SK-N-SH (cell line): ENCODE measurements around the gene SRSF6. TPM values are rescaled to one million over a fixed set of nuclear protein-coding genes. Genes with fewer than 3 reads are reported as not detected.

Source experiments
- CTCF ChIA-PET: fragments of 300-600, 350-600 bp; formaldehyde crosslinking; extraction: SDS; loops from one replicate; lab custom pipeline; 2021; lab: Yijun Ruan, JAX
- POLR2A ChIA-PET: fragments of 350-600 bp; sonication (Branson Sonifier 250); formaldehyde crosslinking; extraction: SDS; loops from one replicate; lab custom pipeline; 2020; ENCODE audit warnings: antibody characterized with exemption, inconsistent platforms; lab: Yijun Ruan, JAX
- DNase-seq: peaks from one replicate; pipeline ENCODE4 v3.0.0; 2012
- H2AFZ ChIP-seq: fragments of 200-600 bp; sonication (generic); 2 replicates; pipeline ENCODE4 v1.8.1; 2016; ENCODE audit warnings: antibody characterized with exemption, mild to moderate bottlenecking, low read depth
- H3F3A ChIP-seq: fragments of 200-600 bp; sonication (generic); replicated peaks from 2 replicates; pipeline ENCODE3; 2016; ENCODE audit warnings: antibody characterized with exemption, mild to moderate bottlenecking; ENCODE audit not compliant: insufficient read depth
- H3K27ac ChIP-seq, 2 experiments: fragments of 200-500 bp in 1 of 2; fragments of 200-600 bp in 1 of 2; sonication (Bioruptor generic) in 1 of 2; sonication (generic), shearing (Covaris generic) in 1 of 2; 2 replicates each; pipeline versions ENCODE4 v1.5.1 to v1.6.1; 2014 to 2016; ENCODE audit warnings: low read depth in 2 of 2, inconsistent platforms in 1 of 2, low read length in 1 of 2, mild to moderate bottlenecking in 1 of 2, mixed read lengths in 1 of 2
- H3K27me3 ChIP-seq: fragments of 200-600 bp; sonication (generic), shearing (Covaris generic); 2 replicates; pipeline ENCODE4 v1.6.1; 2016; ENCODE audit warnings: mixed run types; ENCODE audit not compliant: insufficient read depth
- H3K36me3 ChIP-seq, 2 experiments: fragments of 200-500 bp in 1 of 2; fragments of 200-600 bp in 1 of 2; sonication (Bioruptor generic) in 1 of 2; sonication (generic) in 1 of 2; replicated peaks in 1 of 2; 2 replicates each; pipeline versions ENCODE3 to v1.5.1; 2014 to 2016; ENCODE audit warnings: low read length in 1 of 2, mild to moderate bottlenecking in 1 of 2; ENCODE audit not compliant: insufficient read depth in 2 of 2, control insufficient read depth in 1 of 2
- H3K4me1 ChIP-seq, 2 experiments: fragments of 200-500 bp in 1 of 2; fragments of 200-600 bp in 1 of 2; sonication (Bioruptor generic) in 1 of 2; sonication (generic), shearing (Covaris generic) in 1 of 2; 2 replicates each; pipeline versions ENCODE4 v1.5.1 to v1.6.1; 2014 to 2016; ENCODE audit warnings: low read depth in 1 of 2, low read length in 1 of 2, mixed run types in 1 of 2; ENCODE audit not compliant: insufficient read depth in 2 of 2, control insufficient read depth in 1 of 2
- H3K4me2 ChIP-seq: fragments of 200-600 bp; sonication (generic), shearing (Covaris generic); 2 replicates; pipeline ENCODE4 v1.6.1; 2017; ENCODE audit warnings: mixed run types
- H3K4me3 ChIP-seq, 2 experiments: fragments of 200-500 bp in 1 of 2; fragments of 200-600 bp in 1 of 2; sonication (Bioruptor generic) in 1 of 2; sonication (generic), shearing (Covaris generic) in 1 of 2; 2 replicates each; pipeline versions ENCODE4 v1.5.1 to v1.8.1; 2014 to 2016; ENCODE audit warnings: low read depth in 2 of 2, inconsistent platforms in 1 of 2, low read length in 1 of 2, mild to moderate bottlenecking in 1 of 2, mixed read lengths in 1 of 2, moderate library complexity in 1 of 2
- H3K79me2 ChIP-seq: fragments of 200-600 bp; sonication (generic); 2 replicates; pipeline ENCODE4 v1.8.1; 2017; ENCODE audit warnings: mild to moderate bottlenecking; ENCODE audit not compliant: insufficient read depth
- H3K9ac ChIP-seq: fragments of 200-600 bp; sonication (generic); 2 replicates; pipeline ENCODE4 v1.6.1; 2017; ENCODE audit warnings: mixed run types
- H3K9me2 ChIP-seq: fragments of 200-600 bp; sonication (generic); 2 replicates; pipeline ENCODE4 v1.6.1; 2017; ENCODE audit warnings: mixed run types
- H3K9me3 ChIP-seq: fragments of 200-600 bp; sonication (generic); 2 replicates; pipeline ENCODE4 v1.6.1; 2017; ENCODE audit warnings: mixed run types, mild to moderate bottlenecking, moderate library complexity
- H4K20me1 ChIP-seq: fragments of 200-600 bp; sonication (generic); 2 replicates; pipeline ENCODE4 v1.6.1; 2017; ENCODE audit warnings: mild to moderate bottlenecking, mixed run types; ENCODE audit not compliant: insufficient read depth
- CTCF ChIP-seq: fragments of 200-600 bp; sonication (generic); IDR thresholded peaks from 2 replicates; pipeline ENCODE4 v1.6.1; 2017; ENCODE audit warnings: antibody characterized with exemption, mild to moderate bottlenecking, moderate library complexity
- ELF1 ChIP-seq: IDR thresholded peaks from 2 replicates; pipeline ENCODE4 v1.4.0; 2012
- EP300 ChIP-seq, 2 experiments: IDR thresholded peaks; 2 replicates each; pipeline versions ENCODE4 v1.4.0 to v1.6.1; 2012; ENCODE audit warnings: borderline replicate concordance in 1 of 2, low read depth in 1 of 2, low read length in 1 of 2
- FOXJ3 ChIP-seq: sonication (generic); formaldehyde crosslinking; IDR thresholded peaks from 2 replicates; pipeline ENCODE4 v1.5.1; 2020; ENCODE audit warnings: mild to moderate bottlenecking, missing genetic modification reagents
- FOXM1 ChIP-seq: IDR thresholded peaks from 2 replicates; pipeline ENCODE4 v1.4.0; 2012; ENCODE audit warnings: low read depth, mild to moderate bottlenecking
- JUND ChIP-seq: IDR thresholded peaks from 2 replicates; pipeline ENCODE4 v1.4.0; 2012
- MAX ChIP-seq: IDR thresholded peaks from 2 replicates; pipeline ENCODE4 v1.4.0; 2012; ENCODE audit warnings: low read depth
- MEF2A ChIP-seq: IDR thresholded peaks from 2 replicates; pipeline ENCODE4 v1.4.0; 2012; ENCODE audit warnings: low read depth, borderline replicate concordance
- NRF1 ChIP-seq: IDR thresholded peaks from 2 replicates; pipeline ENCODE4 v1.6.1; 2012; ENCODE audit warnings: low read depth, mild to moderate bottlenecking, low read length
- PBX3 ChIP-seq: IDR thresholded peaks from 2 replicates; pipeline ENCODE4; 2012
- POLR2AphosphoS5 ChIP-seq: IDR thresholded peaks from 2 replicates; pipeline ENCODE4 v1.6.1; 2012; ENCODE audit warnings: low read depth, low read length
- RAD21 ChIP-seq: IDR thresholded peaks from 2 replicates; pipeline ENCODE4 v1.6.1; 2012; ENCODE audit warnings: mild to moderate bottlenecking, low read length
- RXRA ChIP-seq: IDR thresholded peaks from 2 replicates; pipeline ENCODE4 v1.4.0; 2012; ENCODE audit warnings: low read depth, mild to moderate bottlenecking, borderline replicate concordance
- SIN3A ChIP-seq: IDR thresholded peaks from 2 replicates; pipeline ENCODE4 v1.6.1; 2012; ENCODE audit warnings: low read depth, mild to moderate bottlenecking, low read length, moderate library complexity, borderline replicate concordance
- SMC3 ChIP-seq: IDR thresholded peaks from 2 replicates; pipeline ENCODE4 v1.6.1; 2012; ENCODE audit warnings: low read depth, low read length, improper control_type of control experiment
- TCF12 ChIP-seq: IDR thresholded peaks from 2 replicates; pipeline ENCODE4 v1.4.0; 2012
- USF1 ChIP-seq: IDR thresholded peaks from 2 replicates; pipeline ENCODE4 v1.4.0; 2012; ENCODE audit warnings: low read depth, borderline replicate concordance
- USF2 ChIP-seq: fragments of 150-350 bp; IDR thresholded peaks from 2 replicates; pipeline ENCODE4 v1.6.1; 2017; ENCODE audit warnings: antibody characterized with exemption, low read length, low read depth, borderline replicate concordance
- YY1 ChIP-seq: IDR thresholded peaks from 2 replicates; pipeline ENCODE4 v1.4.0; 2012; ENCODE audit warnings: low read depth, mild to moderate bottlenecking
- ZBTB33 ChIP-seq: IDR thresholded peaks from 2 replicates; pipeline ENCODE4 v1.4.0; 2012; ENCODE audit warnings: low read depth, borderline replicate concordance
- WGBS: methylation state at CpG from one replicate; pipeline ENCODE4 v1.1.6; 2017; ENCODE audit warnings: low lambda C conversion rate; 5-methylcytosine and 5-hydroxymethylcytosine counted together
- polyA plus RNA-seq, 3 experiments: library from polyadenylated mRNA; depleted of rRNA; stranded (reverse); fragments of >200 nt; gene quantifications; 2 replicates each; pipeline ENCODE4 v1.2.3, GENCODE V29; 2012

SRSF6 gene
- polyA plus RNA-seq, 1 of the 3 experiments (the other 2 are of a cell fraction), result 92.6 TPM

- peaks cover 4 to 5% of the 10 kb centered on the region in 2 experiments; a peak in 1 of 4 replicates for H3K4me1 ChIP-seq
- H2AFZ ChIP-seq, result no peak overlapping the region
- no peaks in the 10 kb centered on the region for H4K20me1 ChIP-seq
- POLR2A ChIA-PET, result no interaction called here
- H3K9ac ChIP-seq, result no peak overlapping the region
- H3K36me3 ChIP-seq, result peaks cover 0 to 20% of the 10 kb centered on the region in 2 experiments
- no peak overlapping the region for H3K4me2 ChIP-seq
- H3K27me3 ChIP-seq, result no peaks in the 10 kb centered on the region
- H3K9me3 ChIP-seq, result no peaks in the 10 kb centered on the region
- H3K79me2 ChIP-seq, result no peaks in the 10 kb centered on the region
- TF ChIP-seq FOXM1, result no peak
- TF ChIP-seq RAD21, result no peak
- no peak for TF ChIP-seq CTCF
- TF ChIP-seq ZBTB33, result no peak
- no peak for TF ChIP-seq JUND
- TF ChIP-seq PBX3, result no peak
- TF ChIP-seq MEF2A, result no peak
- no peak for TF ChIP-seq USF2
- no peak for TF ChIP-seq MAX
- no peak for TF ChIP-seq EP300 (IDR thresholded peaks at IDR 0.05; ENCODE audit: borderline replicate concordance in 1 of 2, low read depth in 1 of 2, low read length in 1 of 2)
- TF ChIP-seq ELF1, result no peak
- TF ChIP-seq FOXJ3 (CRISPR knock-in tag), result no peak
- TF ChIP-seq NRF1, result no peak
- no peak for TF ChIP-seq SMC3
- no peak for TF ChIP-seq RXRA
- no peak for TF ChIP-seq SIN3A
- no peak for TF ChIP-seq USF1
- no peak for TF ChIP-seq YY1
- TF ChIP-seq POLR2AphosphoS5, result no peak
- TF ChIP-seq TCF12, result no peak
- TF ChIP-seq, all 33 proteins: peak for 0
- 96% methylated on average over 4 of the region's 4 CpGs for WGBS
- Histone ChIP-seq H3K4me3 (no peak overlapping the region), H3F3A (peaks cover 4% of the 10 kb centered on the region), H3K27ac (no peak overlapping the region), H3K9me2 (no peaks in the 10 kb centered on the region)
- CTCF ChIA-PET, result interaction anchor here (1.3 kb wide), 1 partner anchor 24 kb away, joined by 3 read pairs; no protein-coding TSS in a partner anchor
- DNase-seq, result no peak
Measured at GRCh38 chr20:43473381-43473704, 15.6 kb downstream of the SRSF6 start.
